ENCODE results near the gene LCNL1.
A peak's percentile ranks its signal among the peaks of the same experiment; 100 is the strongest.

Gene LCNL1

DNA sequence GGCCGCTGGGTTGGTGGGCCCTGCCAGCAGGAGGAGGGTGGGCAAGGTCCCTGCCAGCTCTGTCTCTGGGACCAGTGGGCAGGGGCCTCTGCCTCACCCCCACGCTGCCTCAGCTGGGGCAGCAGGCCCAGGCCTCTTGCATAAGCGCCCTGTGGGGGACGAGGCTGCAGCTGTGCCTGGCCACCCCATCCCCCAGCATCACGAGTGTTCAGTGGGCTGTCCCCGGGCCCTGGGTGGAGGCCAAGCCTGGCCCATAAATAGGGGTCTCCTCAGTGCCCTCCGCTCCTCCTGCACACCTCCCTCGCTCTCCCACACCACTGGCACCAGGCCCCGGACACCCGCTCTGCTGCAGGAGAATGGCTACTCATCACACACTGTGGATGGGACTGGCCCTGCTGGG lies 5.6 kb upstream of the LCNL1 start, which contains the start of gene PTGDS:
Gene PTGDS (plus strand): TSS at position 282 of the 400 bp plus-strand sequence. CDS start 75 bp downstream, at position 357.
- no peak for DNase-seq

DNA sequence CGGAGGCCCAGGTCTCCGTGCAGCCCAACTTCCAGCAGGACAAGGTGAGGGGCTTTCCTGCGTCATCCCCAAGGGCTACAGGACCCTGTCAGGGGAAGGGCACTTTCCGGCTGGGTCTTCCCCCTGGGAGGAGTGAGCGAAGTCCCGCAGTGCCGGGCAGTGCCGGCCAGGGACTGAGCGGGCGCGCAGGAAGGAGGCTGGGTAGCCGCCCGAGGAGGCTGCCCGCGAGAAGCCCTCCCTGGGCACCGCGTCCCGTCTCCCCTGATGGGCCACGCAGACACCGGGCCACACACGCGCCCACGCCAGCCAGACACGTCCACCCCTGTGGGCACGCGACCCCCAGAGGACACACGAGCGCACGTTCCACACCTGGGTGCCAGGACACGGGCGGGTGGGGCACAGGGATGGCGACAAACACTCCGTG lies 5.1 kb upstream of the LCNL1 start:
- no peak for DNase-seq

DNA sequence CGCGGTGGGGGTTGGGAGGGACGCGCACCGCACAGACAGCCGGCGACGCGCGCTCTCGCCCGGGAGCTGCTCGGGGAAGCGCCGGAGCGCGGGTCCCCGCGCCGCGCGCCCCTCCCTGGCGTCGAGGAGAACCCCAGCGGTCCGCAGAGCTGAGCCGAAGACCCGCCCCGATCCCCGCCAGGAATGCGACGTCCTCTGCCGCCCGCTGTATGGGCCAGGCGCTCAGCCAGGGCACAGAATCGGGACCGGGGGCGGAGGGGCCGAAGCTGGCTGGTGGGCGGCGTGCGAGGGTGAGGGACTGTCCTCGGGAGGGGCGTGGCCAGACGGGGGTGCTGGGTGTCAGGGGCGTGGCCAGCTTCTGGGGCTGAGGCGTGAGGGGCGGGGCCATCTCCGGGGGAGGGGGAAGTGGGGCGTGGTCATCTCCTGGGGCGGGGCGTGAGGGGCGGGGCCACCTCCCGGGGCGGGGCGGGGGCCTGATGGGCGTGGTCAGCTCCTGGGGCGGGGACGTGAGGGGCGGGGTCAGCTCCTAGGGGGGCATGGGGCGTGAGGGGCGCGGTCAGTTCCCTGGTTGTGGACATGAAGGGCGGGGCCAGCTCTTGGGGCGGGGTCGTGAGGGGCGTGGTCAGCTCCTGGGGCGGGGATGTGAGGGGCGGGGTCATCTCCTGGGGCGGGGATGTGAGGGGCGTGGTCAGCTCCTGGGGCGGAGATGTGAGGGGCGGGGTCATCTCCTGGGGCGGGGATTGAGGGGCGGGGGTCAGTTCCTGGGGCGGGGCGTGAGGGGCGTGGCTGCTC lies 4.5 kb upstream of the LCNL1 start:
- peak; percentile 45 to 75 (median 70) for DNase-seq

DNA sequence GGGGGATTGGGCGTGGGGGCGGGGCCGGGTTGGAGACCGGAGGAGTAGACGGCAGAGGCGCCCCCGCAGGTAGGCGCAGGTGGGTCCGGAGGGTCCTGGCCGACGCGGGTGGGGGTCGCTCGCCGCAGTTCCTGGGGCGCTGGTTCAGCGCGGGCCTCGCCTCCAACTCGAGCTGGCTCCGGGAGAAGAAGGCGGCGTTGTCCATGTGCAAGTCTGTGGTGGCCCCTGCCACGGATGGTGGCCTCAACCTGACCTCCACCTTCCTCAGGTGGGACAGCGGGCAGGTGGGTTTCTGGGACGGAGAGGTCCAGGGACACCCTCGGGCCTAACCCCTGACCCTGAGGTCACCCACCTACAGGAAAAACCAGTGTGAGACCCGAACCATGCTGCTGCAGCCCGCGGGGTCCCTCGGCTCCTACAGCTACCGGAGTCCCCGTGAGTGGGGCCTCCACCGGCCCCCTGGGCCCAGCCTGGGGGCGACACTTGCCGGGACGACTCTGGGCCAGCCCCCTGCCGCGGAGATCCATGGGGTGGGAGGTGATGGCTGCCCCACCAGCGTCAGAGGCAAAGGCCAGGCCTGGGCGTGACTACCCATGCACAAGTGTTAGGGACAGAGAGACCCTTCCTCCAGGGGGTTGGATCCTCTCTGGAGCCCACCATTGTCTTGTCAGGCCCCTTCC lies 3.8 kb upstream of the LCNL1 start:
- DNase-seq: no peak

DNA sequence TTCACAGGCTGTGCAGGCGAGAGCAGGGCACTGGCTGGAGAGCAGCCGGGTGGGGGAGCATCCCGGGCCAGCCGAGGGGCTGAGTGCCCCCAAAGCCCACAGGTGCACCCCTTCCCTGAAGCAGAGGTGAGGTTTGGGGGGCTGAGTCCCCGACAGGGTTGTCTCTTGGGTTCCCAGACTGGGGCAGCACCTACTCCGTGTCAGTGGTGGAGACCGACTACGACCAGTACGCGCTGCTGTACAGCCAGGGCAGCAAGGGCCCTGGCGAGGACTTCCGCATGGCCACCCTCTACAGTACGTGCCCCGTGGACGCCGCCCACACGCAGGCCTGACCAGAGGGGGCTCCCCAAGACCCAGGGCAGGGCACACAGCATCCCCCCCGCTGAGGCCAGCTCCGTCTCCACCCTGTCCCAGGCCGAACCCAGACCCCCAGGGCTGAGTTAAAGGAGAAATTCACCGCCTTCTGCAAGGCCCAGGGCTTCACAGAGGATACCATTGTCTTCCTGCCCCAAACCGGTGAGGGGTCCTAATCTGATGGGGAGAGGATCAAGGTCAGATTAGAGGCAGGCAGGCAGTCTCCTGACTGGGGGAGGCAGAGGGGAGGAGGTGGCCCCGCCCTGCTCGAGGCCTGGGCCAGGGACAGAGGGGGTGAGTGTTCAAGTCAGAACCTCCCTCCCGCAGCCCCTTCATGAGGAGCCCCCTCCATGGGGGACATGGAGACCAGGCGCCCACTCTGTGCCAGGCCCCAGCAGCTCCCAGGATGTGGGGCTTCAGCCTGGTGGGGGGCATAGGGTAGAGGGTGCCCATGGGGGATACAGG lies 2.8 kb upstream of the LCNL1 start:
- DNase-seq: no peak

DNA sequence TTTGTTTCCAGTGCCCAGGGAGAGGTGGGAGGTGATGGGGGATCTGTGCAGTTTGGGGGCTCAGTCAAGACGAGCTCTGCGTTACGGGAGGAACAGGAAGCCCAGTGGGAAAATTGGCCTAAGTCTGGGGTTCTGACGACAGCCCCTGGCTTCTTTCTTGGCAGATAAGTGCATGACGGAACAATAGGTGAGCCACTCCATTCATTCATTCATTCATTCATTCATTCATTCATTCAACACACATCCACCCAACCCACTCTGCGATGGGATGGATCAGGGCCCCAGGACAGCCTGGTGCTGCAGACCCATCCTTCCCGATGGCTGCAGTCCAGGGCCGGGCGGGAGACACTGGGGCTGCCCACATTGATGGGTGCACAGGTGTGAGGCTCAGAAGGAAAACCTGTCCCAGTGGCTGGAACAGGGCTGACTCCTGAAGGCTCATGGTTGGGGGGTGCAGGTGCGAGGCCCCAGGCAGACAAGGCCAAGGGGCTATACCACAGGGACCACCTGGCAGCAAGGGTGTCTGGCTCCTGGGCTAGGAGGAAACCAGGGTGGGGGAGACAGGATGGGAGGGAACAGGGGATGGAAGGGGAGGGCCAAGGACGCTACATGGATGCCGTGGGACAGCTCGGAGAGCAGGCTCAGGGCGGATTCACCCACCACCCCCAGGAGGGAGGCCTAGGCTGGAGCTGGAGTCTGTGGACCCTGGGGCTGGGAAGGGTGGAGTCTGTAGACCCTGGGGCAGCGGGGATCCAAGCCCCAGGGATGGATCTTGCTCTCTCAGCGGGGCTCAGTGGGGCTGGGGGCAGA lies 1.9 kb upstream of the LCNL1 start:
- no peak for DNase-seq

DNA sequence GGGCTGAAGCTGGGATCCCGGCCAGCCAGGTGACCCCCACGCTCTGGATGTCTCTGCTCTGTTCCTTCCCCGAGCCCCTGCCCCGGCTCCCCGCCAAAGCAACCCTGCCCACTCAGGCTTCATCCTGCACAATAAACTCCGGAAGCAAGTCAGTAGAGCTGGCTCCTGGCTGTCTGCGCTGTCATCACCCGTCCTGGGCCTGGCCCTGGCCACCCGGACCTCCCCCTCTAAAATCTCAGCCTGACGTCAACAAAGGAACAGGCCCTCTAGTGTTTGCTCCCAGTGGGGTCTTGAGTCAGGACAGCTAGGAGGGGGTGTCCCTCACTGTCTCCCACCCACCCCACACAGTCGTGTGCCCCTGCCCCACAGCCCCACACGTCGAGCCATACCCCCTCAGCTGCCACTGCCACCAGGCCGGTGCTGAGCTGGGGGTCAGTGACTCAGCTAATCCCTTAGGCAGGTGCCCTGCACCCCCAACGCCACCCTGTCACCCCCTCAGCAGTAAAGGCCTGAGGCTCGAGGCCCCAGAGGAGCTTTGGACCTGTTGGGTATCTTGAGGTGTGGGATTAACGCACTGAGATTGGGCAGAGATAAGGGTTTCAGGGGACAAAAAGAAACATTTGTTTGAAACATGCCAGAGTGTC lies 1.1 kb upstream of the LCNL1 start:
- no peak for DNase-seq

DNA sequence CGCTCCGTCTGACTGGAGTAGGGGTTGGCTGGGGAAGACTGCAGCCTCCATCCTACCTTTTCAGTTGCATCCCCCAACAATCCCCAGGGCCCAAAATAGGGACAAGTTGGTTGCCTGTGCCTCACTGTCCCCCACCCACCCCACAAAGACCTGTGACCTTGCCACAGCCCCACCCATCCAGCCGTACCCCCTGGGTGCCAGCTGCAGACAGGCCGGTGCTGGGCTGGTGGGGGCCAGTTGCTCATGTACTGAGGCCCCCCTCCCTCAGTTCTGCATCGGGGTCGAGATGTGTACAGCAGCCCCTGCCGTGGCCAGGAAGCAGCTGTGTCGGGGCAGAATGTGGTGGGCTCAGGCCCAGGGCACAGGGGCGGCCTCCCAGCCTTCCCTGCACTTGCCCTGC lies 374 bp downstream of the LCNL1 start:
- no peak for DNase-seq

DNA sequence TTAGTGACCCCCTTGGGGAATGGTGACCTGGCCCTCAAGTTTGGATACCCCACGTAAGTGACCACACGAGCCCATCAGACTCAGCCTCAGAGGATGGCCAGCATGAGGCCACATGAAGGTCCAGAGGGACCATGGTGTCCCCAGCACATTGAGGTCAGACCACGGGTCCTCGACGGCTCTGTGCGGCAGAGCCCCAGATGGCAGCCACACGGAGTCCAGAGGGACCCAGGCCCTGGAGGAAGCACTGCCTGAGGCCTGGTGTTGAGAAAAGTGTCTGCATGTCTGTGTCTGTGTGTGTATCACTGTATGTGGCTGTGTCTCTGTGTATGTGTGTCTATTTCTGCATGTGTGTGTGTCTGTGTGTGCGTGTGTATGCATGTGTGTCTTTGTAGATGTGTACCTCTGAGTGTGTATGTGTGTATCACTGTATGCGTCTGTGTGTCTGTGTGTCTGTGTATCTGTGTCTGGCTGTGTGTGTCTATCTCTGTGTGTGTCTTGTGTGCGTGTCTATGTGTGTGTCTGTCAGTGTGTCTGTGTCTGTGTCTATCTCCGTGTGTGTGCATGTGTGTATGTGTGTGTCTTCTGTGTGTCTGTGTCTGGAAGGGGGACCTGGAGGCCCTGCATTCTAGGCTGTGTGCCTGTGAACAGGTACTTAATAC lies 992 bp downstream of the LCNL1 start:
- DNase-seq: no peak

DNA sequence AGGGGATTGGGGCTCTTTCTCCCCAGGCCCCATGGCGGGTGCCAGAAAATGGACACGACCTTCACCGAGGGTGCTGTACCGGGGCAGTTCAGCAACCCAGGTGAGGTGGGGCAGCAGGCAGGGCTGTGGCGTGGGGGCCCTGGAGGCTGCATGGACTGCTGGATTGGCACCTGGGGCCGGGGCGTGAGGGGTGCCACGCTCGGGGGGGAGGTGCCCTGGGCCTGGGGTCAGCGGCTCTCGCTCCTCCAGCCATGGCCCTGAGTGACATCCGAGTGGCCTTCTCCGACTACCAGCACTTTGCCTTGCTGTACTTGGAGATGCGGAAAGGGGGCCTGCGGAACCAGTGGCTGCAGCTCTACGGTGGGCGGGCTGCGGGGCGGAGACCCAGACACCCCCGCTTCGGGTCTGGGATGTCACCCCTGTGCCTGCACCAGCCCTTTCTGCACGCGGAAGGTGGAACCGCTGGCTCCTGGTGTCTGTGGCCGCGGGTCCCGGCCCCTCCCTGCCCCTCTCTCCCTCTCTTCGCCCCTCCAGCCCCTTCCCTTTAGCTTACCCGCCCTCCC lies 1.8 kb downstream of the LCNL1 start:
- DNase-seq: no peak

DNA sequence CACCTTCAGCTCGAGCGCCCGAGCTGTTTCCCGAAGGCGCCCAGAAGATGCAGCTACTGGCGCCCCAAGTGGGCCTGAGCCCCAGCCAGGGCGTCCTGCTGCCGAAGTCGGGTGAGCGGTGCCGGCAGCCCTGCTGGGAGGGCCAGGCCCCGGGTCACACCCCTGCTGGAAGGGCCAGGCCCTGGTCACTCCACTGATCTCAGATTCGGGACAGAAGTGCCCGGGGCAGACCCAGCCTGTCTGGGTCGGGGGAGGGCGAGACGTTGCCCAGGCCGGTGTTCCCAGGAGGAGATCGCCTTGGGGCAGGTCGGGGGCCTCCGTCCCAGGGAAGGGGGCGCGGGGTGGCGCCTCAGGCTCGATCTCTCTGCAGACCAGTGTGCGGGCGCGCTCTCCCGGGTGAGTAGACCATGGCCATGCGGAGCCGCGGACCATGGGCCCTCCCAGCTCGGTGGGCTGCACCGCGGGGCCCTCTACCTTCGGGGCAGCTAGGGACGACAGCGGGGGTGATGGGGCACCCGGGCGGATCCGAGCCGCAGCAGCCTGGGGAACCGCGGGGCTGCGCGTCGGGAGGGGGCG lies 2.3 kb downstream of the LCNL1 start:
- DNase-seq: no peak

DNA sequence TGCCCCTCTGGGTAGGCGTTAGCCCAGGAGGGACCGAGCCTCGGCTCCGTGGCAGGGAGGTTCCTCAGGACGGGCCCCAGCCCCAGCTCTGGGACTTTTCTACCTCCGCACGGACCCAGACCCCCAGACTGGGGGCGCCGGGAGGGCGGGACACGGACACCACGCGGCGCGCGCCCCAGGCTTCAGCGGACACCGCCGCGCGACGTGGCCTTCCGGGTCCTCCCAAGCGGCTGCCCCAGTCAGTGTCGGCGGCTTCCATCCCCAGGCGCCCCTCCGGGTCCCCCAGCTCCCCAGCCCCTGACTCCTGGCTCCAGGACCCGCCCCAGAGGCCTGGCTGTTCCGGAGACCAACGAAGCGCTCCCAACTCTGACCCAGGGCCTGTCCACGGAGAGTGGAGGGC lies 3.1 kb downstream of the LCNL1 start:
- no peak for DNase-seq

DNA sequence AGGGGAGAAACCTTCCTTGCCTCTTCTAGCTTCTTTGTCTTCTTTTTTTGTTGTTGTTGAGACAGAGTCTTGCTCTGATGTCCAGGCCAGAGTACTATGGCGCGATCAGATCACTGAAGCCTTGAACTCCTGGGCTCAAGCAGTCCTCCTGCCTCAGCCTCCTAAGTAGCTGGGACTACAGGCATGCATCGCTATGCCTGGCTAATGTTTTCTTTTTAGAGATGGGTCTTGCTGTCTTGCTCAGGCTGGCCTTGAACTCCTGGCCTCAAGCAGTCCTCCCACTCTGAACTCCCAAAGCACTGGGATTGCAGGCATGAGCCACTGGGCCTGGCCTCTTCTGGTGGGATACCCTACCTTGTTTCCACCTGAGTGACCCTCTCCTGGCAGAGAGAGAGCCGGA lies 6.1 kb downstream of the LCNL1 start:
- DNase-seq: no peak

DNA sequence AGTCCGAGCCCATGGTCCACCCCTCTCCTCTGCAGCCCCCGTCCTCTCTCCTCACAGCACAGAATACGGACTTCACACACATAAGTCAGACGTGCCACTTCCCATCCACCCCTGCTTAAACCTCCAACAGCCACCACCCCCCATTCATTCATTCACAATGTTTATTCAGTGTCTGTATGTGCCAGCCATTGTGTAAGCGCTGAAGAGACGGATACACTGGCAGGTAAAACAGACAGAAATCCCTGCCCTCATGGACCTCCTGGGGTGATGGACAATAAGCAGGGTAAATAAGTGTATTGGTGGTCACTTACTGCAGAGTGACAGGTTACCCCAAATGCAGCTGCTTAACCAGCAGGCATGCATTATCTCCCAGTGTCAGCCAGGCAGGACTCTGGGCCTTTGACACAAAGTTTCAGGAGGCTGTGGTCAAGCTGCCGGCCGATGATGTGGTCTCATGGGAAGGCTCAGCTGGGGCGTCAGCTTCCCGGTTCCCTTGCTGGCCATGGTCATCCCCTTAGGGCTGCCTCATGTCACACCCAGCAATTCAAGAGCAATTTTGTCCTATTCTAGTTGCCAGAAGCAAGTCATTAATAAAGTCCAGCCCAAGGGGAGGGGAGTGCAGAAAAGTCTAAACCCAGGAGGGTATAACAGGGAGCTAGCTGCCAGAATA lies 7.6 kb downstream of the LCNL1 start:
- DNase-seq: no peak

DNA sequence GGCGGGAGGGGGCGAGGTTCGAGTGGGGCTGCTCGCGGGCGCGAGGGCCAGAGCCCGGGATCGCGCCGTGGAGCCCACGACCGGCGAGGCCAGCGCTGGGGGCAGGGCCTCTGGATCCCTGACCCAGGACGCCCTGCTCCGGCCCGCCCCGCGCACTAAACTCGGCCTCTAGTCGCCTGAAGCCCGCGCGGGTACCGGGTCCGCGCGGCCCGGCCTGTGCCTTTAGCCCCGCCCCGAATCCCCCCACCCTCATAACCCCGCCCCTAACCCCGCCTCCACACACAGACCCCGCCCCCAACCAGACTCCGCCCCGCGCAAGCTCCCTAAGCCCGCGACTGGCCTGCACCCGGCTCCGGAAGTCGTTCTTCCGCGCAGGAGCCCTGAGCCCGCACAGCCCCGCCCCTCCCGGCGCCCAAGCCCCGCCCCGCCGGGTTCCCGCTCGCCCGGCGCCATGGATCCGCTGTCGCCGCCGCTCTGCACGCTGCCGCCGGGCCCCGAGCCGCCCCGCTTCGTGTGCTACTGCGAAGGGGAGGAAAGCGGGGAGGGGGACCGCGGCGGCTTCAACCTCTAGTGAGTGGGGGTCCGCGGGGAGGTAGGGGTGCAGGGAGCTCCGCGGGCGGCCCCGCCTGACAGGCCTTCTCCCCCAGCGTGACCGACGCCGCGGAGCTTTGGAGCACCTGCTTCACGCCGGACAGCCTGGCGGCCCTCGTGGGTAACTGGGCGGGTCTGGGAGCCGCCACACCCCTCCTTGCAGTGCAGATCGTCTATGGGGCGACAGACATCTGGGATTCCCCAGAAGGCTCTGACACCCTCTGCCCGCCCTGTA lies 9.4 kb downstream of the LCNL1 start, which contains the start of gene PAXX:
Gene PAXX (plus strand): TSS at position 430 of the 826 bp plus-strand sequence. CDS start 22 bp downstream, at position 452.
- peak; percentile 88 to 94 (median 92) for DNase-seq

DNA sequence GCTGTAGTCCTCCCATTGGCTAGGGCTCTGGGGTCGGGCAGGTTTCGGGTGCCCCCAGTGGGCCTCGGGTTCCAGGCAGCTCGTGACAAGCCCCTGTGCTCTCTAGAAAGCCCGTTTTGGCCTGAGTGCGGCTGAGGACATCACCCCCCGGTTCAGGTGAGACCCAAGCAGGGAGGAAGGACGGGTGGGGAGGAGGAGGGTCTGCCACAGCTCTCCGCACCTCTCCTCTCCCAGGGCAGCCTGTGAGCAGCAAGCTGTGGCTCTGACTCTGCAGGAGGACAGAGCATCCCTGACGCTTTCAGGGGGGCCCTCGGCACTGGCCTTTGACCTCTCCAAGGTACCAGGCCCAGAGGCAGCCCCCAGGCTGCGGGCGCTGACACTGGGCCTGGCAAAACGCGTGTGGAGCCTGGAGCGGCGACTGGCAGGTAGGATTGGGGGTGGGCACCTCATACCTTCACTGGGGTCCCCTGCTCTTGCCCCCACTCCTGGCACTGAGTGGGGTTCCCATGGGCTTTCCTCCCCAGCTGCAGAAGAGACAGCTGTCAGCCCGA lies 10.1 kb downstream of the LCNL1 start:
- no peak for DNase-seq

DNA sequence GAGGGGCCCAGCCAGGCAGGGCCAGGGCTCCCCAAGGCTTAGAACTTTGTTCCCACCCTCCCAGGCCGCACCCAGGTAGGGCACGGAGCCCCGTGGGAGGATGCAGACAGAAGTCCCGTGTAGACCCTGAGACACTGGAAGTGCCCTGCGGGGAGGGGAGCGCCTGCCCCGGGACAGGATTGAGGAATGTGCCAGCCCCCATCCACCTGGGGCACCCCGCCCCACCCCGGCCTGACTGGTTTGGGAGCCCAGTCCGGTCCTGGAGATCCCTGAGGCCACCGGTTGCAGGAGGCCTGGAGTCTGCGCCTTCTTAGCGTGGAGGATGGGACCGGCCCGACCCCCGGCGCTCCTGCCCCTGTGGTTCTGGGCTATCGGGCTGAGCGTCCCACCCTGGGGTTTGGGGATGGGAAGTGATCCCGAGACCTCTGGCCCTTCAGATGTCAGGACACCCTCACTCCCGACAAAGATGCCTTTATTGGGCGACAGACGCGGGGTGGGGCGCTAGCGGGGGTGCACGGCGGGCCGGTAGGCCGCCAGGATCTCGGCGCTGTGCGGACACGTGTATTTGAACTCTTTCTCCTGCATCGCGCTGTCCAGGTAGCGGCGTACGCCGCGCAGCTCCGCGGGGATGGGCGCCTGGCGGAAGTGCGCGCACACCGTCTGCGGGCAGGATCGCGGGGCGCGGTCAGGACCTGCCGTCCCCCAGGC lies 11.5 kb downstream of the LCNL1 start:
- no peak for DNase-seq

DNA sequence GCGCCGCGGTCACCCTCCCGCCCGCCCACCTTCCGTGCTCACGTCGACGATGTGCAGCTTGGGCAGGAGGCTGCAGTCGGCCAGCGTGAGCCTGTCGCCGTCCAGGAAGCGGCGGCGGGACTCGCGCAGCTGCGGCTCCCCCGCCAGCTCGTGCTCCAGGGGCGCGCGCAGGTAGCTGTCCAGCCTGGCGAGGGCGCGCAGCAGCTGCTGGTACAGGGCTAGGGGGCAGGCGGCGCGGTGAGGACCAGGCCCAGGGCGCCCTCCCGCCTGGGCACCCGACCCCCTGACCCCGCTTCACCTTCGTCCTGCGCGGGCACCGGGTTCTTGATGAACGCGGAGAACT lies 12.1 kb downstream of the LCNL1 start:
- no peak for DNase-seq
